Stimulated activated CD8-positive, alpha-beta memory T cell treated with anti-CD3 and anti-CD28 coated beads, Interleukin-15, amount 100 ng/mL, for 24 hours (primary cell): Measurements from ENCODE around the gene SLC27A5.
"Not testable (repeated sequence)": the region's sequence is repeated elsewhere in the genome, so short reads cannot be mapped to it uniquely, and the experiment has no call there.

Source experiments
- DNase-seq: peaks from one replicate; pipeline ENCODE4 v3.0.0-alpha.2; 2020; ENCODE audit warnings: low read depth

SLC27A5 gene

GRCh38 chr19:58497634-58498170, 14.1 kb downstream of the SLC27A5 start:
- DNase-seq, result no peak

GRCh38 chr19:58492265-58492664, 19.5 kb downstream of the SLC27A5 start:
- no peak for DNase-seq

GRCh38 chr19:58491393-58491792, 20.4 kb downstream of the SLC27A5 start:
- no peak for DNase-seq

- not testable (repeated sequence) for DNase-seq
Measured at GRCh38 chr19:58484349-58484748, 27.4 kb downstream of the SLC27A5 start.

- DNase-seq, result no peak
Measured at GRCh38 chr19:58483776-58484175, 28.0 kb downstream of the SLC27A5 start.

- no peak for DNase-seq
Measured at GRCh38 chr19:58482372-58482771, 29.4 kb downstream of the SLC27A5 start.

GRCh38 chr19:58480831-58481230, 31.0 kb downstream of the SLC27A5 start:
- no peak for DNase-seq

GRCh38 chr19:58480481-58480830, 31.3 kb downstream of the SLC27A5 start:
- no peak for DNase-seq

GRCh38 chr19:58479736-58480480, 31.9 kb downstream of the SLC27A5 start:
- DNase-seq, result no peak

- DNase-seq, result no peak
Measured at GRCh38 chr19:58479303-58479702, 32.5 kb downstream of the SLC27A5 start.

GRCh38 chr19:58477871-58478270, 33.9 kb downstream of the SLC27A5 start:
- DNase-seq, result no peak

- DNase-seq, result no peak
Measured at GRCh38 chr19:58477130-58477529, 34.7 kb downstream of the SLC27A5 start.

GRCh38 chr19:58476498-58477015, 35.2 kb downstream of the SLC27A5 start:
- no peak for DNase-seq

- peak; percentile 79 for DNase-seq
Measured at GRCh38 chr19:58475714-58476497, 35.9 kb downstream of the SLC27A5 start, which contains the start of gene ZNF446. TSS of gene ZNF446 (plus strand) at chr19:58476352. CDS start at chr19:58477219, 867 bp downstream.

GRCh38 chr19:58474997-58475713, 36.6 kb downstream of the SLC27A5 start:
- DNase-seq, result no peak

GRCh38 chr19:58474291-58474996, 37.3 kb downstream of the SLC27A5 start:
- no peak for DNase-seq

- DNase-seq, result no peak
Measured at GRCh38 chr19:58473775-58474174, 38.0 kb downstream of the SLC27A5 start.

GRCh38 chr19:58471736-58472135, 40.1 kb downstream of the SLC27A5 start:
- no peak for DNase-seq

GRCh38 chr19:58470837-58471543, 40.8 kb downstream of the SLC27A5 start:
- DNase-seq, result not testable (repeated sequence)

- no peak for DNase-seq
Measured at GRCh38 chr19:58469241-58470013, 42.4 kb downstream of the SLC27A5 start.
